ENCODE data around the gene TGFBI.

Gene TGFBI

DNA sequence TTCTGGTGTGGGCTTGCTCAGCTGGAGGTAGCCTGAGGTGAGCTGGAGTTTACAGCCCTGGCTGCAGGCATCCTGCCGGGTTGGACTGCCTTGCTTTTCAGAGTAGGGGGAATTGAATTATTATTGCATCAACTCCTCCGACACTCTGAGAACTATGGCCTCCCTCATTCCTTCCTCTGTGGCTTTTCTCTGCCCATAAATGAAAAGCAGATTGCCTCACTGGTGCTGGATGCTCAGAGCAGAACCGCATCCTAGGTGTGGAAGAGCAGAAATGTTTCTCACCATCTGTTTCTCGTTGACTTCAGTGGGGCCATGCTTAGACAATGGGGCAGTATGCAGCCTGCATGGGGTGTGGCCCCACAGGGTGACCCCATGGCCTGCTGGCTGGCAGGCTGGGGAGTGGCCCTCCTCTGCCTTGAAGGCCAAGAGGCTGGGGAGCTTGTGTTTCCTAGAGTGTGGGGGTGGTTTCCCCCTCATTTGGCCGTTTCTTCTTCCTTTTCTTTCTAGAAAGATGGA lies 27.3 kb upstream of the TGFBI start:
- peaks cover 0 to 2% of the 10 kb centered on the region in 2 donors for H3K27me3 ChIP-seq (ENCODE audit: control insufficient read depth in 2 of 2, insufficient read depth in 2 of 2, low read length in 2 of 2)
- H3K36me3 ChIP-seq (ENCODE audit: control insufficient read depth in 2 of 2, insufficient read depth in 2 of 2, low read length in 2 of 2), result no peaks in the 10 kb centered on the region
- H3K27ac ChIP-seq (ENCODE audit: low read depth in 2 of 2, low read length in 2 of 2), result no peak overlapping the region
- H3K9me3 ChIP-seq (ENCODE audit: control insufficient read depth in 2 of 2, low read length in 2 of 2), result no peaks in the 10 kb centered on the region
- no peaks in the 10 kb centered on the region for H3K4me1 ChIP-seq (ENCODE audit: control insufficient read depth in 2 of 2, insufficient read depth in 2 of 2, low read length in 2 of 2)
- H3K9ac ChIP-seq (ENCODE audit: low read depth in 1 of 2, low read length in 2 of 2), result no peak overlapping the region
- no peak overlapping the region for H3K4me3 ChIP-seq (ENCODE audit: low read length in 2 of 2)

DNA sequence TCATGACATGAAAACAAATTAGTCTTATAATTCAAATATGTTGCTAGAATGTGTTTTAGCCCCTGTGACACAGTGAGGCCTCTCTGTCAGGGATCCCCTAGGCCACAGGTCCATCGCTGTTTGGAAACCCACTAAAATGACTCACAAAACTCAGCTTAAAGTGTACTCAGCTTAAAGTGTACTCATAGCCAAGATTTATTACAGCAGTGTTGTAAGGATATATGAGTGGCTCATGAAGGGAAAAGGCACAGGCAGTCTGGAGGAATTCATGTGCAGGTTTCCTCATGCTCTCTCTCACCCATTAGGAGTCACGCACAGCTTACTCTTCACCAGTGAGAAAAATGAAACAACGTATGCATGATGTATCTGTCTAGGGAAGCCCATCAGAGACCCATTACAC lies 24.4 kb upstream of the TGFBI start:
- H3K27ac ChIP-seq (ENCODE audit: low read depth in 2 of 2, low read length in 2 of 2), result no peak overlapping the region
- no peaks in the 10 kb centered on the region for H3K4me1 ChIP-seq (ENCODE audit: control insufficient read depth in 2 of 2, insufficient read depth in 2 of 2, low read length in 2 of 2)
- H3K9ac ChIP-seq (ENCODE audit: low read depth in 1 of 2, low read length in 2 of 2), result no peak overlapping the region
- H3K27me3 ChIP-seq (ENCODE audit: control insufficient read depth in 2 of 2, insufficient read depth in 2 of 2, low read length in 2 of 2), result peaks cover 0 to under 1% of the 10 kb centered on the region in 2 donors
- H3K36me3 ChIP-seq (ENCODE audit: control insufficient read depth in 2 of 2, insufficient read depth in 2 of 2, low read length in 2 of 2), result no peaks in the 10 kb centered on the region
- H3K9me3 ChIP-seq (ENCODE audit: control insufficient read depth in 2 of 2, low read length in 2 of 2), result no peaks in the 10 kb centered on the region
- H3K4me3 ChIP-seq (ENCODE audit: low read length in 2 of 2), result no peak overlapping the region

GRCh38 chr5:136005476-136005875 lies 23.3 kb upstream of the TGFBI start:
- no peaks in the 10 kb centered on the region for H3K36me3 ChIP-seq (ENCODE audit: control insufficient read depth in 2 of 2, insufficient read depth in 2 of 2, low read length in 2 of 2)
- no peaks in the 10 kb centered on the region for H3K4me1 ChIP-seq (ENCODE audit: control insufficient read depth in 2 of 2, insufficient read depth in 2 of 2, low read length in 2 of 2)
- H3K9me3 ChIP-seq (ENCODE audit: control insufficient read depth in 2 of 2, low read length in 2 of 2), result no peaks in the 10 kb centered on the region
- no peak overlapping the region for H3K27ac ChIP-seq (ENCODE audit: low read depth in 2 of 2, low read length in 2 of 2)
- H3K9ac ChIP-seq (ENCODE audit: low read depth in 1 of 2, low read length in 2 of 2), result no peak overlapping the region
- no peak overlapping the region for H3K4me3 ChIP-seq (ENCODE audit: low read length in 2 of 2)
- no peaks in the 10 kb centered on the region for H3K27me3 ChIP-seq (ENCODE audit: control insufficient read depth in 2 of 2, insufficient read depth in 2 of 2, low read length in 2 of 2)

GRCh38 chr5:136006164-136006563 lies 22.6 kb upstream of the TGFBI start:
- no peak overlapping the region for H3K9ac ChIP-seq (ENCODE audit: low read depth in 1 of 2, low read length in 2 of 2)
- no peak overlapping the region for H3K27ac ChIP-seq (ENCODE audit: low read depth in 2 of 2, low read length in 2 of 2)
- H3K4me3 ChIP-seq (ENCODE audit: low read length in 2 of 2), result no peak overlapping the region
- no peaks in the 10 kb centered on the region for H3K27me3 ChIP-seq (ENCODE audit: control insufficient read depth in 2 of 2, insufficient read depth in 2 of 2, low read length in 2 of 2)
- no peaks in the 10 kb centered on the region for H3K4me1 ChIP-seq (ENCODE audit: control insufficient read depth in 2 of 2, insufficient read depth in 2 of 2, low read length in 2 of 2)
- no peaks in the 10 kb centered on the region for H3K36me3 ChIP-seq (ENCODE audit: control insufficient read depth in 2 of 2, insufficient read depth in 2 of 2, low read length in 2 of 2)
- H3K9me3 ChIP-seq (ENCODE audit: control insufficient read depth in 2 of 2, low read length in 2 of 2), result no peaks in the 10 kb centered on the region

- H3K36me3 ChIP-seq (ENCODE audit: control insufficient read depth in 2 of 2, insufficient read depth in 2 of 2, low read length in 2 of 2), result no peaks in the 10 kb centered on the region
- H3K9me3 ChIP-seq (ENCODE audit: control insufficient read depth in 2 of 2, low read length in 2 of 2), result no peaks in the 10 kb centered on the region
- no peaks in the 10 kb centered on the region for H3K4me1 ChIP-seq (ENCODE audit: control insufficient read depth in 2 of 2, insufficient read depth in 2 of 2, low read length in 2 of 2)
- H3K4me3 ChIP-seq (ENCODE audit: low read length in 2 of 2), result no peak overlapping the region
- H3K27ac ChIP-seq (ENCODE audit: low read depth in 2 of 2, low read length in 2 of 2), result peak overlapping the region in 1 of 2 donors; percentile 7
- H3K27me3 ChIP-seq (ENCODE audit: control insufficient read depth in 2 of 2, insufficient read depth in 2 of 2, low read length in 2 of 2), result no peaks in the 10 kb centered on the region
- no peak overlapping the region for H3K9ac ChIP-seq (ENCODE audit: low read depth in 1 of 2, low read length in 2 of 2)
Measured at GRCh38 chr5:136006761-136007251, 22.0 kb upstream of the TGFBI start.

GRCh38 chr5:136007271-136007670 lies 21.5 kb upstream of the TGFBI start:
- no peaks in the 10 kb centered on the region for H3K4me1 ChIP-seq (ENCODE audit: control insufficient read depth in 2 of 2, insufficient read depth in 2 of 2, low read length in 2 of 2)
- no peak overlapping the region for H3K9ac ChIP-seq (ENCODE audit: low read depth in 1 of 2, low read length in 2 of 2)
- no peaks in the 10 kb centered on the region for H3K9me3 ChIP-seq (ENCODE audit: control insufficient read depth in 2 of 2, low read length in 2 of 2)
- H3K27ac ChIP-seq (ENCODE audit: low read depth in 2 of 2, low read length in 2 of 2), result no peak overlapping the region
- H3K4me3 ChIP-seq (ENCODE audit: low read length in 2 of 2), result no peak overlapping the region
- no peaks in the 10 kb centered on the region for H3K27me3 ChIP-seq (ENCODE audit: control insufficient read depth in 2 of 2, insufficient read depth in 2 of 2, low read length in 2 of 2)
- H3K36me3 ChIP-seq (ENCODE audit: control insufficient read depth in 2 of 2, insufficient read depth in 2 of 2, low read length in 2 of 2), result no peaks in the 10 kb centered on the region

- no peak overlapping the region for H3K9ac ChIP-seq (ENCODE audit: low read depth in 1 of 2, low read length in 2 of 2)
- H3K27me3 ChIP-seq (ENCODE audit: control insufficient read depth in 2 of 2, insufficient read depth in 2 of 2, low read length in 2 of 2), result no peaks in the 10 kb centered on the region
- no peaks in the 10 kb centered on the region for H3K36me3 ChIP-seq (ENCODE audit: control insufficient read depth in 2 of 2, insufficient read depth in 2 of 2, low read length in 2 of 2)
- peak overlapping the region; percentile 13 to 16 for H3K27ac ChIP-seq (ENCODE audit: low read depth in 2 of 2, low read length in 2 of 2)
- H3K4me3 ChIP-seq (ENCODE audit: low read length in 2 of 2), result no peak overlapping the region
- no peaks in the 10 kb centered on the region for H3K4me1 ChIP-seq (ENCODE audit: control insufficient read depth in 2 of 2, insufficient read depth in 2 of 2, low read length in 2 of 2)
- no peaks in the 10 kb centered on the region for H3K9me3 ChIP-seq (ENCODE audit: control insufficient read depth in 2 of 2, low read length in 2 of 2)
Measured at GRCh38 chr5:136011414-136012001, 17.3 kb upstream of the TGFBI start.

- Histone ChIP-seq H3K36me3 (ENCODE audit: control insufficient read depth in 2 of 2, insufficient read depth in 2 of 2, low read length in 2 of 2) (no peaks in the 10 kb centered on the region), H3K27ac (ENCODE audit: low read depth in 2 of 2, low read length in 2 of 2) (peak overlapping the region; percentile 12 to 16), H3K9me3 (ENCODE audit: control insufficient read depth in 2 of 2, low read length in 2 of 2) (no peaks in the 10 kb centered on the region), H3K4me3 (ENCODE audit: low read length in 2 of 2) (no peak overlapping the region), H3K4me1 (ENCODE audit: control insufficient read depth in 2 of 2, insufficient read depth in 2 of 2, low read length in 2 of 2) (no peaks in the 10 kb centered on the region), H3K9ac (ENCODE audit: low read depth in 1 of 2, low read length in 2 of 2) (no peak overlapping the region), H3K27me3 (ENCODE audit: control insufficient read depth in 2 of 2, insufficient read depth in 2 of 2, low read length in 2 of 2) (no peaks in the 10 kb centered on the region)
Measured at GRCh38 chr5:136012041-136012804, 16.6 kb upstream of the TGFBI start.

DNA sequence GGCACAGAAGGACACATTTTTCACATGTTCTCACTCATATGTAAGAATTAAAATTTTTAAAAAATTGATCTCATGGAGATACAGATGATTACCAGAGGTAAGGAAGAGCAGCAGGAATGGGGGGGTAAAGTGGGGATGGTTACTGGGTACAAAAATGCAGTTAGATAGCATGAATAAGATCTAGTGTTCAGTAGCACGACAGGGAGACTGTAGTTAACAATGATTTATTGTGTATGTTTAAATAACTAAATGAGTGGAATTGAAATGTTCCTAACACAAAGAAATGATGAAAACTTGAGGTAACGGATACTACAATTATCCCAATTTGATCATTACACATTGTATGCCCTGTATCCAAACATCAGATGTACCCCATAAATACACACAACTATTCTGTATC lies 15.2 kb upstream of the TGFBI start:
- Histone ChIP-seq H3K9ac (ENCODE audit: low read depth in 1 of 2, low read length in 2 of 2) (no peak overlapping the region), H3K4me3 (ENCODE audit: low read length in 2 of 2) (no peak overlapping the region), H3K4me1 (ENCODE audit: control insufficient read depth in 2 of 2, insufficient read depth in 2 of 2, low read length in 2 of 2) (no peaks in the 10 kb centered on the region), H3K27me3 (ENCODE audit: control insufficient read depth in 2 of 2, insufficient read depth in 2 of 2, low read length in 2 of 2) (no peaks in the 10 kb centered on the region), H3K27ac (ENCODE audit: low read depth in 2 of 2, low read length in 2 of 2) (no peak overlapping the region), H3K36me3 (ENCODE audit: control insufficient read depth in 2 of 2, insufficient read depth in 2 of 2, low read length in 2 of 2) (no peaks in the 10 kb centered on the region), H3K9me3 (ENCODE audit: control insufficient read depth in 2 of 2, low read length in 2 of 2) (no peaks in the 10 kb centered on the region)

All from mucosa of rectum (tissue), 2 donors.